HG02571 (cell line): Measurements from ENCODE around the gene MYO1D.

ENCODE experiments used
- ATAC-seq: cut with Tn5 transposase; IDR thresholded peaks from one replicate; pipeline ENCODE4 v1.9.1; 2021; ENCODE audit warnings: mild to moderate bottlenecking, moderate library complexity; ENCODE audit not compliant: unreplicated experiment

Gene MYO1D

DNA sequence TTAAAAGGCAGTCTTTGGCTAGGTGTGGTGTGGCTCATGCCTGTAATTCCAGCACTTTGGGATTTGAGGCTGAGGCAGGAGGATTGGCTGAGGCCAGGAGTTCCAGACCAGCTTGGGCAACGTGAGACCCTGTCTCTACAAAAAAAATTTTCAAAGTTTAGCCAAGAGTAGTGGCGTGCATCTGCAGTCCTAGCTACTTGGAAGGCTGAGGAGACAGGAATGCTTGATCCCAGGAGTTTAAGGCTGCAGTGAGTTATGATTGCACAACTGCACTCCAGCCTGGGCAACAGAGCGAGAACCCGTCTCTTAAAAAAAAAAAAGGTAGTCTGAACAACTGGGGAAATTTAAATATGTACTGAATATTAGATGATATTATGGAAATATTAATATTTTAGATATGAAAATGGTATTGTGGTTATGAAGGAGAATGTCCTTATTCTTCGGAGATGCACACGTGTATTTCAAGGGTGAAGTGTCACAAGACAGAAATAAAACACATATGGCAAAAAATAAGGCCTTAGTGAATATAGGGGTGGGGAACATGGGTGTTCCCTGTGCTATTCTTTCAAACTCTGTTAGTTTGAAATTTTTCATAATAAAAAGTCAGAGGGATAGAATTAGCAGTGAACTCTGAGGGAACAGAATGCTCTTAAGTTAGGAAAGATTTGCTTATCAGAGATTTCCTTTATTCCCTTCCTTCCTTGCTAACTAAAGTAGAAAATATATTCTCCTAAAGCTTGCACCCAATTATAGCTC is 245.4 kb downstream of the MYO1D start:
- no peak for ATAC-seq

DNA sequence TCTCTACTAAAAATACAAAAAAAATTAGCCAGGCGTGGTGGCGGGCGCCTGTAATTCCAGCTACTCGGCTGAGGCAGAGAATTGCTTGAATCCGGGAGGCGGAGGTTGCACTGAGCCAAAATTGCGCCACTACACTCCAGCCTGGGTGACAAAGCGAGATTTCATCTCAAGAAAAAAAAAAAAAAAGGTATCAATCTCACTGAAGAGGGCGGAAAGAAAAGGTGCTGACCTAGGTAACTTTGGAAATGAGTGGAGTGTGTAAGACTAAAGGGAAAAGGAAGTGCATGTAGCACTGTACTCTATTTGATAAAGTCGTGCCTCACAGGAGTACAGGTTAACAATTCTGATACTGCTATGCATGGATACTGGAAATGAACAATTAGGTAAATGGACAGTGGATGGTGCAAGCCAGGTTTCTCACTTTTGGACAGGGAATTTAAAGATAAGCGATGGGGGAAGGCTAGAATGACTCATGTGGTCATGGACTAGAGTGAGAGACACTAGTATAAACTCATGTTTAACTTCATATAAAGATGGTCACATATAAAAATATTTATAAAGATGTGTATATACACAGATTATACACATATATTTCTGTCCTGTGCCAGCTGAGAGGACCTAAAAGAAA is 247.2 kb downstream of the MYO1D start:
- ATAC-seq = no peak

DNA sequence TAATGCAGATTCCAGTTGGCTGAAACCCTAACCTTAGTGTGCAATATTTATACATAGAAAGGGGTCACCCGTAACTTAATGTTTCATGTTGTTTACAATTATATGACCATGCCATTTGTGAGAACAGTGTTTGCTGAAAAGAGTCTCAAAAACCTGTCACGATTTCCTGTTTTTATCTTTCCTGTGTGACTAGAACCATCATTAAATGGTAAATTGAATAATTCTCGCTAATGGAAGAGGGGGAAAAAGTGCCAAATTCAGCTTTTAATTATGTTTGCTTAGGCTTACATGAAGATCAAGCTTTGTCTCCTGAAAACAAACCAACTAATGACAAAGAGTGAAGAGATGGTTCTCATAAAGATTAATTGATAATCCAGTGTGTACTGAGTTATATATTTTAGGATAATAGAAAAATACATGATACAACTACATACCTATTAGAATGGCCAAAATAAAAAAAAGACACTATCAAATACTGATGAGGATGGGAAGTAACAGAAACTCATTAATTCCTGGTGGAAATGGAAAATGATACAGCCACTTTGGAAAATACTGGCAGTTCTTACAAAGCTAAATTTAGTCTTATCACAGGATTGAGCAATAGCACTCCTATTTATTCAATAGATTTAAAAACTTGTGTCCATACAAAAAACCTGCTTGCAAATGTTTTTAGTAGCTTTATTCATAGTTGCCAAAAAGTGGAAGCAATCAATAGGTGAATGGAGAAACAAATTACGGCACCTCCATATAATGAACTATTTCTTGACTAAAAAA is 248.5 kb downstream of the MYO1D start:
- no peak for ATAC-seq

DNA sequence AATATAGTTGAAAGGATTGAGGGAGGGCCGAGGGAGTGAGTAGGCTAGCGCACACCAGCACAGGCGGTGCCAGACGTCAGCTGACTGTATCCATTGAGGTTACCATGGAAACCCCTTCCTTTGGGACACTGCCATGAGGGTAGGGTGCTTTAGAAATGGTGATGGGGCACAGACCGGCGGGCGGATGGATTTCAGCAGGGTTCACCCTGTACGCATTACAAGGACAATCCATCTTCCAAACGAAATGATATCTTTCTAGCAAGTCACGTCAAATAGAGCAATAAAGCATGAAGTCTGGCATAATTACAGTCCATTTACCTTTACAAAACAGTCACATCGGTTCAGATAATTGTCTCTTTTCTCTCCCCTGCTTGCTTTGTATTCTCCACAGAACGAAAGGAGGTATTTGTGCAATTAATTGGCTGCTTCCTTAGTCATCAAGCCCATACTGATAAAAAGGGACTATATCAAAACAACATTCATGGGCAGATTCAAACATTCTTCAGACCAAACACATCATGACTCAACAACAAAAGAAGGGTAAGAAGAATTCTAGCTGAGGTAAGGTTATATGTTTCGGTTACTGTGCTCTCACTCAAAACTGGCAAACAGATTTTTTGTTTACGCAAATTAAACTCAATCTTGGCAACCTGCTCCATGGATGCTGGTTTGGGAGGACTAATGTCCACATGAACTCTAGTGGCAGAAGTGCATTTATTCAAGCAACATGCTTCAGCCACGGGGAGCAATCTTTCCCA is 249.5 kb downstream of the MYO1D start:
- ATAC-seq = no peak

DNA sequence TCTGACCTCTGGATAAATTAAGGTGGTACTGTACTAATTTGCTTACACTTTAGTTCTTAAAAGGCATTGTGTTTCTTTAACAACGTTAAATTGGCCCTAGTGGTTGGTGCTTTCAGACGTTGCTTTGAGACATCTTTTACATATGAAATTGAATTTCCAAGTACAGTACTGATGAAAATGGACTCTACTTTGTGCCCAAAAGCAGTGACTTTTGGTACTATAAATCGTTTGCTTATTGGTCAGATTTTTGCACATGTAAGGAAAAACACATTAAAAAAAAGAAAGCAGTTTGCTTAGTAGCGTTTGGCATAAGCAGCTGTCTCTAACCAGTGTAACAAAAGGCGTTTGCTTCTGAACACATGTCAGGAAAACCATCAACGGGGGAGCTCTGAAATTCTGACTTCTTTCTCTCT is 250.5 kb downstream of the MYO1D start:
- ATAC-seq = no peak

DNA sequence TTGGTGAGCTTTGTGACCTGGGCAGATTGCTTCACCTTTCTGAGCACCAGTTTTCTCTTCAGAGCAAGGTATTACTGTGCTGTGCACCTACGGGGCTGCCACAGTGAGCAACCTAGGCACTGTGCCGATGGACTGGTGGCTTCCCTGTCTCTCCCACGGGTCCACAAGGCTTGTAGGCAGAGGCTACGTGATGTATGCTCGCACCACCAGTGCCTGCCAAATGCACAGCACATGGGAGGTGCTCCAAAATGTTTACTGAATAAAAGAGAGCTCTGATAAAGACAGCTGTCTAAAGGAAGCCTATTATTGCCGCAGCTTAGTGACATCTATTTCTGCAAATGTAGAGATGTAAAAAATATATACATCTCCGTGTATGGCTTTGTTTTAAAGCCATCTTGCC is 251.0 kb downstream of the MYO1D start:
- no peak for ATAC-seq

DNA sequence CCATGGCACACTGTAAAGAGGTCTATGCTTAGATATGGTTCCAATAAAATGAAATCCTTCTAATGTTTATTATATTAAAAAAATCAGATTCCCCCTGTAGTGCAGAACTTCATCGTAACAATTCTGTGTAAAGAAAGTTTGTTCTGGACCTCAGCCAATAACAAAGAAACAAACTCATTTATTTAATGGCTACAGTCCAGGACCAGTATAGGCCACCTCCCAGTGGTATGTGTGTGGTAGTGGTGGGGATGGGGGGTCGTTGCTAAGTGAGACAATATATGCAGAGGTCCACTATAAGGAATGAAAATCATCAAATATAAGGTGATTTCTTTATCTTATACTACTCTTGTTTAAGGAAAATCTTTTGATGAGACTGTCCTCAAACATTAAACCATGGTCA is 253.7 kb downstream of the MYO1D start:
- ATAC-seq = no peak

DNA sequence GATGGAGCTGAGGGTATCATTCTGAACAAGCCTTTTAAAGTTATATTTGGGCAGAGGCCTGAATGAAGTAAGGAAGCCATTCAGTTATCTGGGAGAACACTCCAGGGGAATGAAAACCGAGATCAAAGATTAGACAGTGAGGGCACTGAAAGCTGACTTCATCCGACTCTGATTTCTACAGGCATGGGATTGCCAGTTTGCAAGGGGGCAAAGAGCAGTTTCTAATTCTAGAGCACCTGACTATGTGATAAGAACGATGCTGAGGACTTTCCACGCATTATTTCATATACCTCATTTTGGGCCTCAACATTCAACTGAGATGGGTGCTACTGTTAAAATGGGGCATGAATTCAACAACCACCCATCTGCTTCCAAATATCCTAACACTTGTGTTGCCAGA is 254.4 kb downstream of the MYO1D start:
- ATAC-seq = no peak

DNA sequence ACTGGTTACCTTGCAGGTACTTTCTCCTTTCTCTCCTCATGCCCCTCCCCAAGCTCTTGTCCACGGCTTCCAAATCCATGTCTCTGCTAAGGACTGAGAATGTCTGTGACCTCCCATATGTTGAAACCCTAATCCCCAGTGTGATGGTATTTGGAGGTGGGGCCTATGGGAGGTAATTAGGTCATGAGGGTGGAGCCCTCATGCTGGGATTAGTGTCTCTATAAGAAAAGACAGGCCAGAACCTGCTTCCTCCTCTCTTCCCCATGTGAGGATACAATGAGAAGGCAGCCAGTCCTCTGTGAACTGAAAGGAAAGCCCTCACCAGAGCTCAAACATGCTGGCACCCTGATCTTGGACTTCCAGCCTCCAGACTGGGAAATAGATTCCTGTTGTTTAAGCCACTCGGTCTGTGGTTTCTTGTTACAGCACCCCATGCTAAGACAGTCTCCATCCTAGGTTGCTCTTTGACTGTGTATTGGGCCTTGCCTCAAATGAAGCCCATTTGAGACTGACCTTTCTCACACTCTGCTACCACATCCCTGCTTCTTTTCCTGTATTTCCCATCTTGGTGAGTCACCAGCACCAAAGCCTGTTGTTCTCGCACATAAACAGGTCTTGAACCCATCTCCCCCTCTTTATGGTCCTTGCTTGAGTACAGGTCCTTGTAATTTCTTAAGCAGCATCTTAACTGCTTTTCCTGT is 255.2 kb downstream of the MYO1D start:
- ATAC-seq = no peak

DNA sequence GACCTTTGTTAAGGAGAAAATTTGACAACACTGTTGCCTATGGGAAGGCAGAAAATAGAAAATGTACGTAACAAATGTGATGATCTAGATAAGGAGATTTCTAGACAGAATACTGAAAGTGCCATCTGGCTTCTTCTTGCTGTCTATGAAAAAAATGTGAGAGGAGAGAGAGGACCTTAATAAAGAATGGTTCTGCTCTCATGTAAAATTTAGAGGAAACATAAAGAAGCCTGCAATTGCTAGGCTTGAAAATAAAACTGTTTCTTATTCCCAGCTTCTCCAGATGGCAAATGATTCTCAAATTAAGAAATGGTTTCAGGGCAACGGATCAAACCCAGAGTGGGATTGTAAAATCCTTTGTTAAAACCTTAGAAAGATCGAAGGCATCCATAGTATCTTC is 261.6 kb downstream of the MYO1D start:
- no peak for ATAC-seq

DNA sequence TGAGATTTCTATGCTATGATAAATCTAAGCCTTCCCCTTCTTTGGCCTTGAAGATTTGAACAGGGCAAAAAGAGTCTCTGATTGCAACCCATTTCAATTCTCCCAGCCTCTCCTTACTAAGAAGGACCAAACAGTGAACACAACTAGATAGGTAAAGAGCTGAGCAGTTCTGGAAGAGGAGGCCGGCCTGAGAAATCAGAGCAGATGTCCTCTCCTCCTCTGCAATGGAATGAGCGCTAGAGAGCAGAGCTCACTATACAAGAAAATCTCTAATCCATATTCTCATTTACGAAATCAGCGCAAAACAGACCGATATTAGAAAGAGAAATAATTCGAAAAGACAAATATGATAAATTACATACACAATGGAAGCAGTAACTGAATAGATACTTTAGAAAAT is 266.0 kb downstream of the MYO1D start:
- no peak for ATAC-seq

DNA sequence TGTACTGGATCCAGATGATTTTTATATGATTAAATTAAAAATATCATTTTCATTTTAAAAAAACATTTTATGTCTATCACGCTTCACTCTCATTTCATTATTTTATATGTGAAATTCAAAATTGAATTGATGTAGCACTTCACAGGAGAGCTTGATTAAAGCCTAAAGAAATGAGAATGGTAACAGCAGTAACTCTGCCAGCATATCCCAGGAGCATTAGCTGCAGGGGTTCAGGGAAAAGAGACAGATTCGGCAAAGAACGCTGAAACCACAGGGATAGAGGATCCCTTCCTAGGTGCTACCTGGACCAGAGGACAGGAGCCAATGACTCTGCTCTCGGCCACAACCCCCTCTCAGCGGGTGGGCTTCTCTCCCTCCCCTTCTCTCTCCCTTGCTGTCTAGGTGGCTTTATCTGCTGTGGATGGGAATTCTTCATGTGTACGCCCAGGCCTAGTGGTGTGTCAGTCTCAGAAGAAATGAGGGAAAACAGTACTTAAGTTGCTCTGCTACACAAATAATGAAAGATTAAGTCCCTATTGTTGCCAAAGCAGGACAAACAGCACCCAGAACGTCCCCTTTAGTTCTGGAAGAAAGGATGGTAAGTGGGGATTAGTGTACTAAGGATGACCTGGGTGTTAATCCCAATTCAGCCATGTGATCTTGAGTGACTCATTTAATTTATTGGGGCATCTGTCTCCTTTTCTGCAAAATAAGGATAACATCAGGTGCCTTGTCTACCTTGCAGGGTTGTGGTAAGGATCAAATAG is 266.9 kb downstream of the MYO1D start:
- ATAC-seq = no peak

DNA sequence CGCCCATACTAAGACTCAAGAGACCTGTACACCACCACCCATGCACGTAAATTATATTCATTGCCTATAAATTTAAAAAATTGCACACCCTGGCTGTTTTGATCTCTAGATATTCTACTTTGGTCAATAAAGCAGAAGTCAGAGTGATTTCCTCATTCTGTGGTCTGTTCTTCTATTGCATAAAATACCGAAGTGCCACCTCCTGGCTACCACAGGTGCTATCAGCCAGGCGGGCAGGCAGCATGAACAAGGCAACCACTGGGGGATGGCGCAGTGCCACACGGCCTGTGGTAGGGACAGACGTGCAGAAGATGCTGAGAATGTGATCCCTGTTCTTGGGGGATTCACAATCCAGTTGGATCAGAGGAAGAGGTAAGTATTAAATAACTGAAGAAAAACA is 267.8 kb downstream of the MYO1D start:
- ATAC-seq = no peak

DNA sequence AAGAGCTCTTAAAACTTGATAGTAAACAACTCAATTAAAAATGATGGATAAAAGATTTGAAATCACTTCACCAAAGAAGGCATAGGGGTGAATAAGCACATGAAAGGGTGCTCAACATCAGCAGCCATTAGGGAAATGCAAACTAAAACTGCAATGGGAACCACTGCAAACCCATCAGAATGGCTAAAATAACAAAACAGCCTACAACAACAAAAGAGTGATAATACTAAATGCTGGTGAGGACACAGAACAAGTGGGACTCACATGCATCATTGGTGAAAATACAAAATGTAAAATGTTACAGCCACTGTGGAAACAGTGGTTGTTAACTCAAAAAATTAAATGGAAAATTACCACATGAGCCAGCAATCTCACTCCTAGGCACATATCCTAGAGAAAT is 268.7 kb downstream of the MYO1D start:
- no peak for ATAC-seq

DNA sequence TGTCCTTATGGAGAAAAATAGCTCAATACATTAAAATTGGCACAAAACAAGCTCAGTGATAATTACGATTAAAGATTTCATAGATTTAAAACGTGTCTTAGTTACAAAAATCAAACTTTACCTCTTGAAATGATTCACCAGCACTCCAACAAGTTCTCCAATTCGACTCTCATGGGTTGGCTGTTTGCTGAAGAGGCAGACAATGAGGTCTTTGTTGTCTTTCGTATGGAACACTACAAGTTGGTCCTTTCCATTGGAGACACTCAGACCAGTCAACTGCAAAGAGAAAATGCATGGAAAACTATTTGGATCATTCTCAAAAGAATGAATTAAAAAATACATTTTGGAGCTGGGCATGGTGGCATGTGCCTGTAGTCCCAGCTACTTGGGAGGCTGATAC is 272.0 kb downstream of the MYO1D start:
- no peak for ATAC-seq

DNA sequence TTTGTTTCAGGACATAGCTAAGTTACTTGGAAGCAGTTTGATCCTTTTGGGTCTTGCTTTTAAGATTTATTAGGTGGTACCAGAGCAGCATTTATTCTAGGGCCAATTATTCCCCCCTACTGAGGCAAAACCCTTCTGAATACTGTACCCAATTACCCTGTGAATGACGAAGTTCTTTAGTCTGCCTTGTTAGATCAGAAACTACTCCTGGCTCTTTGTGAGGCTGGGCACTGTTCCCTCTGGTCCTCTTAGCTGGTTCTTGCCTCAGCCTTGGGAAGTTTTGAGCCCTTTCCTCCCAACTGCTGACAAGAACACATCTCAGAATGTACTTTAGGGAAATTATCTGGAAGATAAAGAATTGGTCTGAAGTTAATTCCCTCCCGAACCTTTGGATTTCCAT is 274.5 kb downstream of the MYO1D start:
- no peak for ATAC-seq

DNA sequence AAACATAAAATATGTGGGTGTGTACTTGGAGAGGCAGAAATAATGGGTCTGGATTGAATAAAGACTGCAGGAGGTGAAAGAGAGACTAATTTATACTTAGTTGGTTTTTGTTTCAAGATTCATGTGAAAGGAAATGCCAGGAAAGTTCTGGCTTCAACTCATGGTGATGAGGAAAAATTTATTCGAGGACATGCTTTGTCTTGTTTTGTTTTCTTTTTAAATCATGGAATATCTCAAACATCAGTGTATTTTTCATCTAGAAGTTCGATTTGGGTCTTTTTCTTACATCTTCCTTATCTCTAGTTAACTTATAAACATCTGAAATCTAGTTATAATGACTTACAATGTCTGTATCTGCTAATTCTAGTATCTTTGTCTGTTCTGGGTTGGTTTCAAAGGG is 275.1 kb downstream of the MYO1D start:
- no peak for ATAC-seq

DNA sequence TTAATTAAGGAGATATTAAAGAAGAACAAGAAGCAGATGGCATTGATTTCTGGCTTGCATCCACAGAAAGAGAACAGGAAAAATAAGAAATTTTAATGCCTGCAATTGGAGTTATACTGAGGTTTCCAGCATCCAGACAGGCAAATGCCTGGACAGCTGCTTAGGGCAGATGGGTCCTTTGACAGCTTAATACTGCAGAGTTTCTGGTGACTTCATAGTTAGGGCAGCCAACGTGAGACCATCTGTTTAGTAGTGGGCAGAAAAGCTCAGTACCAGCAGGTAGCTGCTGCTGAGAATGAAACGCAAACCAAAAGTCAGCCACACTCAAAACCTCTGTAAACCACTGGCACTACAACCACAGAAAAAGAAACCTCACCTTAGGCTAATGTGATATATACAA is 280.3 kb downstream of the MYO1D start:
- peak; percentile 58 for ATAC-seq

DNA sequence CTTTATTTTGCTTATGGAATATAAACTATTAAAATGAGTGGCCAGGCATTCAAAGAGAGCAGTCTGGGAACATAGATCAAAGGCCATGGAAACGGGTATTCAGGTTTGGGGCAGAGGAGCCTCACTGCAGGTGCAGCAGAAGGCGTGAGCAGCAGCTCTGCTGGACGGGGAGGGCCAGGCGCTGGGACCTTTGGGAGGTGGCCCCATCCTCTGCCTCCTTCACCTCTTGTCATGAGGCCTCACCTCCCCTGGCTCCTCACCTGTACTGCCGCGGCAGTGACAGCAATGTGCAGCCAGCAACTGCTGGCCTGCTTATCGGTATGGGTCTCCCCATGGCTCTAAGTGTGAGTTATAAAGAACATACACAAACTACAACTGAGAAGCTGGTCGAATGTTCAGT is 280.7 kb downstream of the MYO1D start:
- ATAC-seq = no peak

DNA sequence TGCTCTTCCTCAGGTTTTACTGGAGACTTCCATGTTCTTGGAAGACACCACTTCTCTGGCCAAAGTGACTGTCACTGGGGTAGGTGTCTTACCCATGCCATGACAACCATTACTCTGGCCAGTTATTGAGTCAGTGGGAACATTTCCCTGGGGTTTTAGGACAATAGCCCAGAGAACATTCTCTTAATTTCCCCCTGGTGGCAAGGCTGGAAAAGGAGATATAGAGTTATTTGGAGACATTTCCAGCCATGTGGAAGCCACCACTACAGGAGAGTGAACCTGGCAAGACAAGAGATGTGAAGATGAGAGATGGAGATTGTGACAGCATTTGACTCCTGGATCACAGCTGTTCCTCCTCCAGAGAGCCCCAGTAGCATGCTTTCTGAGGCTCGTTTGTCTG is 283.9 kb downstream of the MYO1D start:
- ATAC-seq = no peak
